IPS DF 6.9 (cell line): Measurements from ENCODE around the gene NMNAT2.

Source experiments
- DNase-seq: peaks from one replicate; pipeline ENCODE4 v3.0.0-alpha.2; 2013; ENCODE audit warnings: low read depth, low spot score
- H3K27ac ChIP-seq: one replicate; pipeline ENCODE4 v1.5.1; 2013; ENCODE audit warnings: low read length, control low read depth
- H3K27me3 ChIP-seq: 2 replicates; pipeline ENCODE4 v1.6.1; 2013; ENCODE audit warnings: mild to moderate bottlenecking, low read length; ENCODE audit not compliant: control insufficient read depth, insufficient read depth
- H3K36me3 ChIP-seq: 2 replicates; pipeline ENCODE4 v1.6.1; 2013; ENCODE audit warnings: low read length; ENCODE audit not compliant: control insufficient read depth, insufficient read depth
- H3K4me1 ChIP-seq: 2 replicates; pipeline ENCODE4 v1.6.1; 2013; ENCODE audit warnings: low read length; ENCODE audit not compliant: control insufficient read depth, insufficient read depth
- H3K4me3 ChIP-seq: 2 replicates; pipeline ENCODE4 v1.5.1; 2013; ENCODE audit warnings: mild to moderate bottlenecking, low read length
- H3K9me3 ChIP-seq: 2 replicates; pipeline ENCODE4 v1.6.1; 2013; ENCODE audit warnings: low read length, inconsistent platforms; ENCODE audit not compliant: control insufficient read depth, insufficient read depth
- WGBS: extraction: QIAGEN DNeasy Blood & Tissue Kit; methylation state at CpG from one replicate; pipeline ENCODE4 v1.1.7; 2013; ENCODE audit warnings: mixed read lengths, missing lambda C conversion rate; ENCODE audit not compliant: insufficient read length, insufficient coverage; 5-methylcytosine and 5-hydroxymethylcytosine counted together

The NMNAT2 gene

GRCh38 chr1:183218971-183219615 lies 199.1 kb downstream of the NMNAT2 start:
- H3K27ac ChIP-seq: no peak overlapping the region
- no CpG with 5 or more reads among the region's 5 CpGs for WGBS

GRCh38 chr1:183218027-183218618 lies 200.1 kb downstream of the NMNAT2 start:
- Histone ChIP-seq H3K4me3 (no peak overlapping the region), H3K36me3 (no peaks in the 10 kb centered on the region), H3K9me3 (no peaks in the 10 kb centered on the region), H3K4me1 (no peaks in the 10 kb centered on the region), H3K27ac (no peak overlapping the region), H3K27me3 (no peaks in the 10 kb centered on the region)
- no CpG with 5 or more reads among the region's 14 CpGs for WGBS
- no peak for DNase-seq

More at GRCh38 chr1:183218971-183219615, 199.1 kb downstream of the NMNAT2 start:
- Histone ChIP-seq H3K4me3 (no peak overlapping the region), H3K9me3 (no peaks in the 10 kb centered on the region), H3K36me3 (no peaks in the 10 kb centered on the region), H3K27me3 (no peaks in the 10 kb centered on the region), H3K4me1 (no peaks in the 10 kb centered on the region)
- no peak for DNase-seq

GRCh38 chr1:183215936-183216335 lies 202.2 kb downstream of the NMNAT2 start:
- Histone ChIP-seq H3K9me3 (no peaks in the 10 kb centered on the region), H3K36me3 (no peaks in the 10 kb centered on the region), H3K4me3 (no peak overlapping the region), H3K27ac (no peak overlapping the region), H3K27me3 (no peaks in the 10 kb centered on the region), H3K4me1 (no peaks in the 10 kb centered on the region)
- WGBS: no CpG with 5 or more reads among the region's 4 CpGs
- no peak for DNase-seq

GRCh38 chr1:183215076-183215720 lies 203.0 kb downstream of the NMNAT2 start:
- DNase-seq: no peak
- no peak overlapping the region for H3K4me3 ChIP-seq
- no peaks in the 10 kb centered on the region for H3K9me3 ChIP-seq
- no peaks in the 10 kb centered on the region for H3K27me3 ChIP-seq
- WGBS: no CpG with 5 or more reads among the region's 13 CpGs
- H3K27ac ChIP-seq: no peak overlapping the region
- no peaks in the 10 kb centered on the region for H3K4me1 ChIP-seq
- no peaks in the 10 kb centered on the region for H3K36me3 ChIP-seq

- Histone ChIP-seq H3K4me1 (no peaks in the 10 kb centered on the region), H3K27me3 (no peaks in the 10 kb centered on the region), H3K27ac (no peak overlapping the region), H3K9me3 (no peaks in the 10 kb centered on the region), H3K4me3 (no peak overlapping the region), H3K36me3 (no peaks in the 10 kb centered on the region)
- WGBS: no CpG with 5 or more reads among the region's 5 CpGs
- DNase-seq: no peak
Observed at GRCh38 chr1:183214021-183214970, 203.9 kb downstream of the NMNAT2 start.

GRCh38 chr1:183212870-183213269 lies 205.3 kb downstream of the NMNAT2 start:
- Histone ChIP-seq H3K27ac (no peak overlapping the region), H3K4me1 (no peaks in the 10 kb centered on the region), H3K9me3 (no peaks in the 10 kb centered on the region), H3K4me3 (no peak overlapping the region), H3K36me3 (no peaks in the 10 kb centered on the region), H3K27me3 (no peaks in the 10 kb centered on the region)
- no CpG with 5 or more reads among the region's 1 CpG for WGBS
- no peak for DNase-seq

GRCh38 chr1:183210681-183211080 lies 207.5 kb downstream of the NMNAT2 start:
- Histone ChIP-seq H3K27me3 (no peaks in the 10 kb centered on the region), H3K4me1 (0 out of 2 replicates have a peak, but pooled peaks cover 1% of the 10 kb centered on the region), H3K9me3 (no peaks in the 10 kb centered on the region), H3K36me3 (no peaks in the 10 kb centered on the region), H3K27ac (no peak overlapping the region), H3K4me3 (no peak overlapping the region)
- DNase-seq: no peak

GRCh38 chr1:183209533-183210158 lies 208.5 kb downstream of the NMNAT2 start:
- H3K9me3 ChIP-seq: no peaks in the 10 kb centered on the region
- H3K4me1 ChIP-seq: 0 out of 2 replicates have a peak, but pooled peaks cover 1% of the 10 kb centered on the region
- DNase-seq: no peak
- no peaks in the 10 kb centered on the region for H3K27me3 ChIP-seq
- no peak overlapping the region for H3K27ac ChIP-seq
- H3K4me3 ChIP-seq: no peak overlapping the region
- H3K36me3 ChIP-seq: no peaks in the 10 kb centered on the region

- WGBS: no CpG with 5 or more reads among the region's 6 CpGs
- Histone ChIP-seq H3K9me3 (no peaks in the 10 kb centered on the region), H3K36me3 (no peaks in the 10 kb centered on the region), H3K4me3 (no peak overlapping the region), H3K4me1 (0 out of 2 replicates have a peak, but pooled peaks cover 1% of the 10 kb centered on the region), H3K27me3 (no peaks in the 10 kb centered on the region), H3K27ac (no peak overlapping the region)
- DNase-seq: no peak
Observed at GRCh38 chr1:183206538-183207122, 211.6 kb downstream of the NMNAT2 start.
